ENCODE results near the gene MPPE1. TPM values are rescaled to one million over a fixed set of nuclear protein-coding genes. Genes with fewer than 3 reads are reported as not detected.
A peak's percentile ranks its signal among the peaks of the same experiment; 100 is the strongest.

The MPPE1 gene
- polyA plus RNA-seq, 1 experiment, result 21.9 TPM

DNA sequence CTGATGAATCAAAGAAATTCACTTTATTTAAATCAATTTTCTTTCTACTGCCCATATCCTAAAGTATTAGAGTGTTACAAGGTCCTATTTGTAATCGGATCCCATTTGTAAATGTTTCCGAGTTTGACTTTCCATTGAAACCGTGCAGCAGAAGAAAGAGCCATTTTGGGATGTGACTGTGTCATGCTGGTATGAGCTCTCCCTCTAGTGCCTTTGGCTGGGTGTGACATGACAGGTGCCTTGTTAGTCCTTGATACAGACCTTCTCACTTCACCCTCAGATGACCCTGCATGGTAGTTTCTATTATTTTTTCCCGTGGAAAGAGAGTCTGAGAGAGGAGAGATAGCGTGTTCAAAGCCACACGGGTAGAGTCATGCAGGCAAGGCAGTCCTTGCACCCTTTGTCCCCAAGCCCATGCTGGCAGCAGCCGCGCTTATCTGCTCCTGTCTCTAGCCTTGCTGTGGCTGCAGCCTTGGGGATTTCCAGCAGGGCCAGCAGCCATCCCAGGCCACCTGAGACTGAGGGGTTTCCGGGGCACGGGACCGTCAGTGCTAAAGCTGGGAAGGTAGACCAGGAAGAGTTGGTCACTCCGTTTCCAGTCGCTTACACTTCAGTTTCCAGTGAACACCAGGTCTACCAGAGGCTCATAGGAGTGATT, 35.5 kb downstream of the MPPE1 start:
- Histone ChIP-seq H3K27me3 (ENCODE audit: control insufficient read depth, insufficient read depth, low read length) (no peaks in the 10 kb centered on the region), H3K9me3 (ENCODE audit: control insufficient read depth, insufficient read depth, low read length) (peaks cover 7% of the 10 kb centered on the region), H3K4me3 (ENCODE audit: low read depth, low read length) (no peak overlapping the region), H3K27ac (ENCODE audit: low read depth, low read length) (no peak overlapping the region)
- TF ChIP-seq, protein P1, sequence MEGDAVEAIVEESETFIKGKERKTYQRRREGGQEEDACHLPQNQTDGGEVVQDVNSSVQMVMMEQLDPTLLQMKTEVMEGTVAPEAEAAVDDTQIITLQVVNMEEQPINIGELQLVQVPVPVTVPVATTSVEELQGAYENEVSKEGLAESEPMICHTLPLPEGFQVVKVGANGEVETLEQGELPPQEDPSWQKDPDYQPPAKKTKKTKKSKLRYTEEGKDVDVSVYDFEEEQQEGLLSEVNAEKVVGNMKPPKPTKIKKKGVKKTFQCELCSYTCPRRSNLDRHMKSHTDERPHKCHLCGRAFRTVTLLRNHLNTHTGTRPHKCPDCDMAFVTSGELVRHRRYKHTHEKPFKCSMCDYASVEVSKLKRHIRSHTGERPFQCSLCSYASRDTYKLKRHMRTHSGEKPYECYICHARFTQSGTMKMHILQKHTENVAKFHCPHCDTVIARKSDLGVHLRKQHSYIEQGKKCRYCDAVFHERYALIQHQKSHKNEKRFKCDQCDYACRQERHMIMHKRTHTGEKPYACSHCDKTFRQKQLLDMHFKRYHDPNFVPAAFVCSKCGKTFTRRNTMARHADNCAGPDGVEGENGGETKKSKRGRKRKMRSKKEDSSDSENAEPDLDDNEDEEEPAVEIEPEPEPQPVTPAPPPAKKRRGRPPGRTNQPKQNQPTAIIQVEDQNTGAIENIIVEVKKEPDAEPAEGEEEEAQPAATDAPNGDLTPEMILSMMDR (IDR thresholded peaks at IDR 0.05; ENCODE audit: low read depth, low read length), result peak; percentile 47
- CTCF ChIA-PET, result no interaction called here
- POLR2A ChIA-PET, result no interaction called here
- no peak for DNase-seq (ENCODE audit: low read depth, low spot score)

DNA sequence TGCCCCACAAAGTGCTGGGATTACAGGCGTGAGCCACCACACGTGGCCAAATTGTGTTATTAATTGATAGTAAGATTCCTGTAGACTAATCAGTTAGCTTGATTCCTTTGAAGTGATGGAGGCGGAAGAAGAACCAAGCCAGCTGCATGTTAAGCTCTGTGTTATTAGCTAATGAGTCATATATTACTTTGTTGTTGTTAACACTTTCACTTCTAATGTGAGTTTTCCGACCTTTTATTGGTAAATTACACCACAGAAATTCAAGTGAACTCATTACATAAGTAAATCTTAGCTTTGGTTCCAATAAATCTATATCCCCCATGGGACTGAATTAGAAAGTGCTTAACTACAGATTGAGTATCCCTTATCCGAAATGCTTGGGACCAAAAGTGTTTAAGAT, 36.6 kb downstream of the MPPE1 start:
- TF ChIP-seq, protein P1 (IDR thresholded peaks at IDR 0.05; ENCODE audit: low read depth, low read length), result no peak
- POLR2A ChIA-PET, result interaction anchor here (0.5 kb wide), 1 partner anchor 45 kb away, joined by 3 read pairs; no protein-coding TSS in a partner anchor
- Histone ChIP-seq H3K27ac (ENCODE audit: low read depth, low read length) (no peak overlapping the region), H3K4me3 (ENCODE audit: low read depth, low read length) (no peak overlapping the region), H3K9me3 (ENCODE audit: control insufficient read depth, insufficient read depth, low read length) (peaks cover 7% of the 10 kb centered on the region), H3K27me3 (ENCODE audit: control insufficient read depth, insufficient read depth, low read length) (no peaks in the 10 kb centered on the region)
- CTCF ChIA-PET, result interaction anchor here (0.6 to 2.8 kb wide), 4 partner anchors 24 to 167 kb away, joined by 3 to 10 read pairs (median 6); no protein-coding TSS in a partner anchor
- DNase-seq (ENCODE audit: low read depth, low spot score), result no peak

DNA sequence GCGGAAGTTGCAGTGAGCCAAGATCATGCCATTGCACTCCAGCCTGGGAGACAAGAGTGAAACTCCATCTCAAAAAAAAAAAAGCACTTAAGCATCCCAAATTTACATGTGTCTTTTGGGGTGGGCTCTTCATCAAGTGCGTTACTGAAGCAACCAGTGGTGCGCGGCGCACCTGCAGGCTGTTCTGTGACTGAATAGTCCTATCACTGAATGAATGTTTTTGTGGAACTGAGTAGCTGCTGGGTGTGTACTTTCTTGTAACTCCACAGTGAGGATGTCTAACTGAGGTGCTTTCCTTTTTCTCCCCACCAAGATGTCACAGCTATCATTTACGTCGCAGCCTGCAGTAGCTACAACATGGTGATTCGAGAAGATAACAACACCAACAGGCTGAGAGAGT, 39.9 kb downstream of the MPPE1 start:
- DNase-seq (ENCODE audit: low read depth, low spot score), result no peak
- TF ChIP-seq, protein P1 (IDR thresholded peaks at IDR 0.05; ENCODE audit: low read depth, low read length), result no peak
- ChIA-PET POLR2A (no interaction called here), CTCF (no interaction called here)
- Histone ChIP-seq H3K4me3 (ENCODE audit: low read depth, low read length) (no peak overlapping the region), H3K9me3 (ENCODE audit: control insufficient read depth, insufficient read depth, low read length) (no peaks in the 10 kb centered on the region), H3K27me3 (ENCODE audit: control insufficient read depth, insufficient read depth, low read length) (no peaks in the 10 kb centered on the region), H3K27ac (ENCODE audit: low read depth, low read length) (no peak overlapping the region)

DNA sequence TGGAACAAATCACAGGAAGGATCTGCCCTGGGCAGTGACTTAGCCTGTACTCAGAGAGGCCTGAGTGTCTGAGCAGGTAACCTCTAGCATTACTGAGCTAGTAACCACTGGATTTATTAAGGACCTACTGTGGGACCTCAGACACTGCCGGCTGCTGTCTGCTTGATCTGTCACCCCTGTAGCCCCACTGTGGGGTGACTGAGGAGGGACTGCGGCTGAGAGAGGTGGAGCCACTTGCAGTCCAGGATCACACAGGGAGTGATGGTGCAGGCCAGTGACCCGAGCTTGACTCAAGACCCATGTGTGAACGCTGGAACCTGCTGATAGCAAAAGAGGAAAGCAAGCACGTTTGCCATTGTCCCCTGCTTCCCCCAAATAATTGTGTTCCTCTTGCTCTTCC, 41.4 kb downstream of the MPPE1 start:
- CTCF ChIA-PET, result no interaction called here
- POLR2A ChIA-PET, result no interaction called here
- DNase-seq (ENCODE audit: low read depth, low spot score), result no peak

DNA sequence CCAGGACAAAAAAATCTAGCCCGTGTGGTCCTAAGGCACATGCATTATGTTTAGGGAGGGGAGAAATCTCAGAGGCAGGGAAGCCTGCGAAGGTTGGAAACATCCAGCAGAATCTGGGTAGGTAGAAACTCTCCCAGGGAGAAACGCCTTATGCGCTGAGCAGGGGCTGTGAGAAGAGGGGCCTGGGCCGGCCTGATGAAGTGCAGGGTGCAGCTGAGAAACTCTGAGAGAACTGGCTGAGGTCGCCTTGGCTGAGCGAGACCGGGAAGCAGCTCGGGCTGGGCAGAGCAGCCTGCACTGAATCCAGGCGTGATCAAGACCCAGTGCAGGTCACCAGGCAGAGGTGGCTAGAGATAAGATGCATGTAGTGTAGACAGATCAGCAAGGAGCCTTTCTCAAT, 41.8 kb downstream of the MPPE1 start:
- DNase-seq (ENCODE audit: low read depth, low spot score), result no peak
- CTCF ChIA-PET, result no interaction called here
- Histone ChIP-seq H3K27ac (ENCODE audit: low read depth, low read length) (no peak overlapping the region), H3K4me3 (ENCODE audit: low read depth, low read length) (no peak overlapping the region), H3K27me3 (ENCODE audit: control insufficient read depth, insufficient read depth, low read length) (no peaks in the 10 kb centered on the region), H3K9me3 (ENCODE audit: control insufficient read depth, insufficient read depth, low read length) (no peaks in the 10 kb centered on the region; the same call in 1 of the 2 replicates)
- TF ChIP-seq, protein P1 (IDR thresholded peaks at IDR 0.05; ENCODE audit: low read depth, low read length), result no peak
- POLR2A ChIA-PET, result no interaction called here

More for the DNA sequence above, 41.4 kb downstream of the MPPE1 start:
- TF ChIP-seq, protein P1 (IDR thresholded peaks at IDR 0.05; ENCODE audit: low read depth, low read length), result no peak
- no peak overlapping the region for H3K27ac ChIP-seq (ENCODE audit: low read depth, low read length)
- H3K4me3 ChIP-seq (ENCODE audit: low read depth, low read length), result no peak overlapping the region
- no peaks in the 10 kb centered on the region for H3K27me3 ChIP-seq (ENCODE audit: control insufficient read depth, insufficient read depth, low read length)
- no peaks in the 10 kb centered on the region for H3K9me3 ChIP-seq (ENCODE audit: control insufficient read depth, insufficient read depth, low read length)
